Motor neuron (in vitro differentiated cells): ENCODE data around the gene ZRANB3. TPM values are rescaled to one million over a fixed set of nuclear protein-coding genes. Genes with fewer than 3 reads are reported as not detected.
A peak's percentile ranks its signal among the peaks of the same experiment; 100 is the strongest.
"Not testable (repeated sequence)": the region's sequence is repeated elsewhere in the genome, so short reads cannot be mapped to it uniquely, and the experiment has no call there.

Experiments
- ATAC-seq, 8 experiments: fragments of 200-7000 bp; cut with Tn5 transposase; replicated peaks in 6 of 8; 2 replicates each; pipeline ENCODE4 v1.8.0; 2021; ENCODE audit warnings: mild to moderate bottlenecking in 8 of 8, moderate library complexity in 8 of 8
- H3K27ac ChIP-seq, 2 donors: fragments of 250-450 bp; sonication (Bioruptor Pico); 2 replicates each; pipeline ENCODE4 v1.9.0; 2021; ENCODE audit warnings: antibody characterized with exemption in 2 of 2, mild to moderate bottlenecking in 2 of 2, moderate library complexity in 1 of 2
- H3K4me1 ChIP-seq, 2 donors: fragments of 250-450 bp; sonication (Bioruptor Pico); replicated peaks in 1 of 2; 2 replicates each; pipeline ENCODE4 v1.6.1; 2021; ENCODE audit warnings: antibody characterized with exemption in 2 of 2, mild to moderate bottlenecking in 2 of 2, moderate library complexity in 1 of 2
- H3K4me3 ChIP-seq, 5 donors: fragments of 250-450 bp; sonication (Bioruptor Pico); 2 replicates each; pipeline ENCODE4 v1.9.0; 2021; ENCODE audit warnings: antibody characterized with exemption in 5 of 5, mild to moderate bottlenecking in 5 of 5, moderate library complexity in 4 of 5
- WGBS, 10 experiments: fragments of 450-650 bp; shearing (Covaris generic); methylation state at CpG; one replicate each; pipeline ENCODE4 v1.0.0; 2022; 5-methylcytosine and 5-hydroxymethylcytosine counted together
- in situ Hi-C, 9 experiments: fragments of 400-800 bp; cut with MboI; loops; one replicate each; pipeline ENCODE4 v1.15.0; 2021; ENCODE audit warnings: low sequenced_read_pairs in 9 of 9, low pct_unique_long_range_greater_than_20kb in 2 of 9; ENCODE audit not compliant: unreplicated experiment in 9 of 9
- total RNA-seq, 8 experiments: library from RNA; unstranded; fragments of 300-600 nt; gene quantifications; 2 replicates each; pipeline versions ENCODE4 v1.2.3 to v1.2.4, GENCODE V29; 2022

ZRANB3 gene
- total RNA-seq, 8 experiments from 2014 or later = 6.3 to 18.2 (median 9.6) TPM

DNA sequence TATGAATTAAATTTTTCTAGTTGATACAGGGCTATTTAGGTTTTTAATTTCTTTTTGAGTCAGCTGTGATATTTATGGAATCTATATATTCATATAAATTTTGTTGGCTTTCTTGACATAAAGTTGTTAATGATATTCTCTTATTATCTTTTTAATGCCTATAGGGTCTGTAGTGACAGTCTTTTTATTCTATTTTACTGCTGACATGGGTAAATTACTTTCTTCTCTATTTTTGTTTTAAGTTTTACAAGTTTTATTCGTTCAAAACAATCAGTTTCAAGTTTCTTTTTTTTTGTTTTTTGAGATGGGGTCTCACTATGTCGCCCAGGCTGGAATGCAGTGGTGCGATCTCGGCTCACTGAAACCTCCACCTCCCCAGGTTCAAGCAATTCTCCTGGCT, 226.3 kb downstream of the ZRANB3 start:
- no peak overlapping the region for H3K27ac ChIP-seq
- no peak overlapping the region for H3K4me3 ChIP-seq
- WGBS, 10 experiments = 60 to 100% (median 92%) methylated on average over 1 to 4 of the region's 4 CpGs
- no peak for ATAC-seq
- H3K4me1 ChIP-seq = no peaks in the 10 kb centered on the region
- in situ Hi-C loops = no loop called here

DNA sequence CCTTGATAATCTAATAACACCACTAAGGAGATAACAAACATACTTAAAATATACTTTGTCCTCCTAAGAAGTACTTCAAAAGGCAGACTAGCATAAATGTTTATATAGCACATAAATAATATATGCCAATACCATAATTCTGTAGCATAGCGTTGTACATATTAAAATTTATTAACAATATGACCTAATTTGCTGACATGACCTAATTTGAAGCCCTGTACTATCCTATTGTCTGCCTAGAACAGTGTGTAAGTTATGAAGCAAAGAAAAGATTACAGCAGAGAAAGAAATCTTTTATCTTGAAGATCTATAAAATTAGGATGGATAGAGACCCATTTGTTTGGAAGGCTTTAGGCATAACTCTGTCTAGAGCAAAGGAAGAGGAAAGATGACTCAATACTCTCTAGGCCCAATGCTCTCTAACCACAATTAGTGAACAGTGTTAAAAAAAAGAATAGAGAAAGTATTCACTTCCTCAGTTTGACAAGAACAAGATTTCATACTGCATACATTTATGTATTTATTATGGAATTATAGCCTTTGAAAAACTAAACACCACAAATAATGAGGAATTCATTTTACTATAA, 231.3 kb downstream of the ZRANB3 start:
- no peaks in the 10 kb centered on the region for H3K4me1 ChIP-seq
- ATAC-seq = no peak
- no peak overlapping the region for H3K4me3 ChIP-seq
- WGBS, 10 experiments = 56 to 100% (median 100%) methylated on average over 1 of the region's 1 CpG; no CpG with 5 or more reads in 3 of the 10 experiments
- no peak overlapping the region for H3K27ac ChIP-seq
- in situ Hi-C loops = no loop called here

DNA sequence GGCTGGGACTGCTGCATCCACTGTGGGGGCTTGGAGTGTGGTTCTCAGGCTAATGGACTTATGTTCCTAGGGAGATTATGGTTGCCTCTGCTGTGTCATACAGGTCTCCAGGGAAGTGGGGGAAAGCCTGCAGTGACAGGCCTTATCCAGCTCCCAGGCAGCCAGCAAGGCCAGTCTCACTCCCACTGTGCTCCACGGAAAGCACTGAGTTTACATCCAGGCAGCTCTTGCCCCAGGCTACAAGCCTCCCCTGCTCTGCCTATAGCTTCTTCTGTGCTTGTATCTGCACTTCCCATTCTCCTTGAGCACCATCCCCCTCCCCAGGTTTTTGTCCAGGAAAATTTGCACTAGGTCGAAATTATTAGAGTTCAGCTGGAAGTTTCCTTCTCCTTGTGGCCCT, 231.9 kb downstream of the ZRANB3 start:
- H3K27ac ChIP-seq = no peak overlapping the region
- no peaks in the 10 kb centered on the region for H3K4me1 ChIP-seq
- ATAC-seq = no peak
- H3K4me3 ChIP-seq = no peak overlapping the region
- 20 to 100% (median 83%) methylated on average over 1 to 2 of the region's 2 CpGs; no CpG with 5 or more reads in 4 of the 10 experiments for WGBS, 10 experiments
- in situ Hi-C loops = no loop called here

DNA sequence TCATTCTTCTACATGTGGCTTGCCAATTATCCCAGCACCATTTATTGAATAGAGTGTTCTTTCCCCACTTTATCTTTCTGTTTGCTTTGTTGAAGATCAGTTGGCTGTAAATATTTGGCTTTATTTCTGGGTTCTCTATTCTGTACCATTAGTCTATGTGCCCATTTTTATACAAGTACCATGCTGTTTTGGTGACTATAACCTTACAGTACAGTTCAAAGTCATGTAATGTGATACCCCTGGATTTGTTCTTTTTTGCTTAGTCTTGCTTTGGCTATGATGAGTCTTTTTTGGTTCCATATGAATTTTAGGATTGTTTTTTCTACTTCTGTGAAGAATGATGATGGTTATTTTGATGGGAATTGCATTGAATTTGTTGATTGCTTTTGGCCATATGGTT, 243.9 kb downstream of the ZRANB3 start:
- H3K27ac ChIP-seq, ATAC-seq, H3K4me1 ChIP-seq, H3K4me3 ChIP-seq, in situ Hi-C loops: not testable (repeated sequence)

DNA sequence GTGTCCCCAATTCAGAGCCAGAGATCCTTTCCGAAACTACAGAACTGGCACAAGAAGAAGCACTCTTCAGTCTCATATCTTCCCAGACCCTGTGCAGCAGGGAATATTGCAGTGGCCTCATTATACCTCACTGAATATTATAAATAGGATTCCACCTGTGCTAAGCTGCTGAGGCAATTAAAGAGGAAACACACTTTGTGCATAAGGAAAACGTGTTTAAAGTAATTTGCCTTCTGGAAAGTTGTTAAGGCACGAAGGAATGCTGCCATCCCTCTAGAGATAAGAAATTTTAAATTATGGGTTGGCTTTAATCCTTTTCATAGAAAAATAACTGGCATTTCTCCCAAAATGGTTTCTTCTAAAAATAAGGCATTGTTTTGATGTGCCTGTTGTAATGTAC, 245.6 kb downstream of the ZRANB3 start:
- Histone ChIP-seq H3K27ac (no peak overlapping the region), H3K4me3 (no peak overlapping the region), H3K4me1 (no peaks in the 10 kb centered on the region)
- no peak for ATAC-seq
- in situ Hi-C loops = no loop called here
- WGBS, 10 experiments = 36 to 100% (median 92%) methylated on average over 1 to 3 of the region's 3 CpGs; no CpG with 5 or more reads in 1 of the 10 experiments

DNA sequence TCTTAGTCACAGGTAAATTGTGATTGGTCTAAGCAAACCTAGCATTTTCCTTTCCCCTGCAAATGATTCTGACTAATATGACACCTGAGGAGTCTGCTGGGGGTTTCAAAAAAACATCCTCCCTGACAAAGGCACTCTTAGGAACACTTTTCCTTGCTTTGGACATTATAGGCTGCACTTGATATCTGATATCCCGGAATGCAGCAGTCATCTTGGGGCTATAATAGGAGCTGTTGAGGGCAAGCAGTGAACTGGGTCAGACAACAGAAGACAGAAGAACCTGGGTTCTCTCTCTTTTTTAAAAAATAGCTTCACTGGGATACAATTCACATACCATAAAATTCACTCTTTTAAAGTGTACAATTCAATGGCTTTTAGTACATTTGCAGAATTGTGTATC, 249.6 kb downstream of the ZRANB3 start:
- ATAC-seq = no peak
- WGBS, 10 experiments = 17 to 88% (median 84%) methylated on average over 1 of the region's 1 CpG; no CpG with 5 or more reads in 6 of the 10 experiments
- in situ Hi-C loops = no loop called here
- no peaks in the 10 kb centered on the region for H3K4me1 ChIP-seq
- no peak overlapping the region for H3K27ac ChIP-seq
- no peak overlapping the region for H3K4me3 ChIP-seq

DNA sequence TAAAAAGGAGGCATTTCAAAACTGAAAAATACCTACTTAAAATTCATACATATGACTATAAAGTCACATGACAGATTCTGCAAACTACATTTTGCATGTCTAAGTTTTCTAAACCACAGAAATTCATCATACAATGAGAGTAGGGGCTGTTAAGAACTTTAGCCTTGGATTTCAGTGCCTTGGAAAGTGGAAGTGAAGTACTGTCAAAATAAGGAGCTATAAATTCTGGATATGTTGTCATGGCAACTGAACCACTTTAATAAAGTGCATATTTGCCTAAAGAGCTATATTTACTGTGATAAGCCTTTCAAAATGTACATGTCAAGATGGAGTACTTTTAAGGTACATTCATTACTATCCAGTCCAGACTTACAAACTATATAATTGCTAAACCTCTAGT, 251.8 kb downstream of the ZRANB3 start:
- peak in 1 of 8 experiments; percentile 11 for ATAC-seq
- no peak overlapping the region for H3K4me3 ChIP-seq
- H3K27ac ChIP-seq = no peak overlapping the region
- no peaks in the 10 kb centered on the region for H3K4me1 ChIP-seq
- in situ Hi-C loops = no loop called here

DNA sequence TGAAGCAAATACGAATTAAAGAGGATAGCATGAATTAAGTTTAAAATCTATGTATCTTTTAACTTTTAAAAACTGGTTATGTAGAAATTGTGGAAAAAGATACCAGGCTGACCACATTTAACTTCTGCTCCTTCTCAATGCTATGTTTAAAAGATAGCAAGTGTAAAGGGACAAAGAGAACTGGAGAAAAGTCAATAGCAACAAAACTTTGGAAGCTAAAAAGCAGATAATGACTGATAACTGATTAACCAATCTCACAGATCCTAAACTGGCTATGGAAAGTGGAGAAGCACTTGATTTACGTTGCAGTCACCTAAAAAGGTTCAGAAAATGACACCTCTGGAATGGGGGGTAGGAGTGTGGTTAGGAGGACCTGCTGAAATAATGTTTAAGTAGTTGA, 254.5 kb downstream of the ZRANB3 start:
- 29 to 100% (median 83%) methylated on average over 1 to 2 of the region's 2 CpGs for WGBS, 10 experiments
- in situ Hi-C loops = no loop called here
- no peaks in the 10 kb centered on the region for H3K4me1 ChIP-seq
- no peak overlapping the region for H3K4me3 ChIP-seq
- ATAC-seq = no peak
- no peak overlapping the region for H3K27ac ChIP-seq

DNA sequence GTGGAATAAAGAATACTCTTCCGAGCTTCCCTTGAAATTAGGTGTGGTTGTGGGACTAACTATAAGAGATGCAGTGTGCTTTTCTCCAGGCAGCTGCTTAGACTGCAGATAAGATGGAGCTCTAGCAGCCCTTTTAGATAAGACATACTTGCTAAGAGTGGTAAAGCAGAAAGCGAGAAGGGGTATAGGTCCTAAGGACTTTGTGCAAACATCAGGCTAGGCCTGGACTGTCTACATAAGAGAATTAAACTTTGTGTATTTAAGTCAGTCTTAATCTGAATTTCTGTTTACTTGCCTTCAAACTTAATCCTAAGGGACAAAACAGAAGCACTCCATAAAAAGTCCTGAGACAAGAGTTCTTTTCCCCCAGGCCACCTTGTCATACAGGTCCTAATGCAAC, 260.0 kb downstream of the ZRANB3 start:
- H3K27ac ChIP-seq = no peak overlapping the region
- ATAC-seq = no peak
- in situ Hi-C loops = no loop called here
- no peaks in the 10 kb centered on the region for H3K4me1 ChIP-seq
- WGBS, 10 experiments = 67 to 100% (median 98%) methylated on average over 1 to 2 of the region's 2 CpGs; no CpG with 5 or more reads in 2 of the 10 experiments
- H3K4me3 ChIP-seq = no peak overlapping the region

DNA sequence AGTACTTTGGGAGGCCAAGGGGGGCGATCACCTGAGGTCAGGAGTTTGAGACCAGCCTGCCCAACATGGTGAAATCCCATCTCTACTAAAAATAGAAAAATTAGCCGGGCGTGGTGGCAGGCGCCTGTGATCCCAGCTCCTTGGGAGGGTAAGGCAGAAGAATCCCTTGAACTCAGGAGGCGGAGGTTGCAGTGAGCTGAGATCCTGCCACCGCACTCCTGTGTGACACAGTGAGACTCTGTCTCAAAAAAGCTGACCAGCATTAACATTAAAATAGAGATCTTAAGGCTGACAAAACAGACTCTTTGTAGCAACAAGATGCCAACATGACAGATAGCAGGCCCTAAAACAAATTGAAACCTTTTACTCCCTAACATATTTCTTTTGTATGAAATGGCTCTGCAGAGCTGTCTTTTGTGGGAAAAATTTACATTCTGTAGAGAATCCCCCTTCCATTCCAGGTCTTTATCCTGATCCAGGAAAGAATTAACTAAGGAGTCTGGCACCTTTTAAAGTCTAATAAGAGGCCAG, 265.0 kb downstream of the ZRANB3 start:
- no peak overlapping the region for H3K4me3 ChIP-seq
- 43 to 100% (median 89%) methylated on average over 1 to 5 of the region's 6 CpGs; no CpG with 5 or more reads in 1 of the 10 experiments for WGBS, 10 experiments
- no peak overlapping the region for H3K27ac ChIP-seq
- ATAC-seq = peak in 3 of 8 experiments; percentile 10 to 40 (median 35)
- in situ Hi-C loops = no loop called here
- H3K4me1 ChIP-seq = no peaks in the 10 kb centered on the region

DNA sequence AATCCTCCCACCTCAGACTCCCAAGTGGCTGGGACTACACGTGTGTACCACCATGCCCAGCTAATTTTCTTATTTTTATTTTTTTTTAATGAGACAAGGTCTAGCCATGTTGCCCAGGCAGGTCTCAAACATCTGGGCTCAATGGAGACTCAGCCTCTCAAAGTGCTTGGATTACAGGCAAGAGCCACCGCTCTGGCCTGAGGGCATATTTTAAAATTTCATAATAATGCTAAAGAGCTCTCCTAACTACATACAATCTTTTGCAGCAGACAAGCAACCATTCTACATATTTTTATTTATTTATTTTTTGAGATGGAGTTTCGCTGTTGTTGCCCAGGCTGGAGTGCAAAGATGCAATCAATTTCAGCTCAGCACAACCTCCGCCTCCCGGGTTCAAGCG, 271.9 kb downstream of the ZRANB3 start:
- H3K4me3 ChIP-seq = no peak overlapping the region
- no peak overlapping the region for H3K27ac ChIP-seq
- H3K4me1 ChIP-seq = no peaks in the 10 kb centered on the region
- WGBS, 10 experiments = 43 to 100% (median 89%) methylated on average over 1 to 6 of the region's 6 CpGs
- peak in 2 of 8 experiments; percentile 35 to 82 for ATAC-seq
- in situ Hi-C loops = no loop called here

DNA sequence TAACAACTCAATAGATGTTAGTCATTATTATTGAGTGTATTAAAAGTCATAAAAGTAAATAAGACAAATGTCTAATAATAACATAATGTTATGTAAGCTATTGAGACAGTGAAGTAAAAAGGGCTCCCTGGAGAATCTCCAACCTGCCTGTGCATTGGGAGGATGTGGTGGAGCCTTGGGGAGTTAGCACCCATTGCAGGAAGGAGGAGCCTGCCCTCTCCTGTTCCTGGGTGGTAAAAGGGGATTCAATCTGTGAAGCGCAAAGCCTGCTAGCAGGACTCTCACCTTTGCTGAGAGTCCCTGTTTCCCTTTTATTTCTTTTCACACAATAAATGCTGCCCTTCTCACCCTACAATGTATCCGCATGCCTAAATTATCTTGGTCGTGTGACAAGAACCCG, 272.8 kb downstream of the ZRANB3 start:
- in situ Hi-C loops = no loop called here
- Histone ChIP-seq H3K4me1 (no peaks in the 10 kb centered on the region), H3K4me3 (no peak overlapping the region), H3K27ac (no peak overlapping the region)
- ATAC-seq = no peak
- WGBS, 10 experiments = 40 to 100% (median 86%) methylated on average over 1 to 4 of the region's 4 CpGs; no CpG with 5 or more reads in 2 of the 10 experiments

DNA sequence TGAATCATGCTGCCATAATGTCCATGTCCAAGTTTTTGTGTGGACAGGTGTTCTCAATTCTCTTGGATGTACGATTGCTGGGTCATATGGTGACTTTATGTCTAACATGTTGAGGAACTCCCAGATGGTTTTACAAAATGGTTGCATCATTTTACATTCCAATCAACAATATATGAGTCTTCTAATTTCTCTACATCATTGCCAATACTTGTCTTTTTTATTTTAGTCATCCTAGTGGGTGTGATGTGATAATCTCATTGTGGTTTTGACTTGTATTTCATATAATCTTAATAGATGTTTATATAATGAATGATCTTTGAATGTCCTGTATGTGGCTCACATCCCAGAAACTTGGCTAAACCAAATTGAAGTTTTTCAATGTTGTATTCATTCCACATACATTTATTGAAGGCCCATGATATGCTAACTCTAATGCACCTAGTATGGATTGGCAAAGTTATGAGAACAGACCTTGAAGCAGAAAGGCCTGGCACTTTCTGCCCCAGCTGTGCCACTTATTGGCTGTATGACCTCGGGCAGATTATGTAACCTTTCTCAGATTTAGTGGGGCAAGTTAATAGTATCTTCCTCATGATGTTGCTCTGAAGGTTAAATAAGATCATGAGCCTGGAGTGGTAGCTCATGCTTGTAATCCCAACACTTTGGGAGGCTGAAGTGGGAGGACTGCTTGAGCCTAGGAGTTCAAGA, 273.5 kb downstream of the ZRANB3 start:
- Histone ChIP-seq H3K4me3 (no peak overlapping the region), H3K27ac (no peak overlapping the region), H3K4me1 (no peaks in the 10 kb centered on the region)
- WGBS, 10 experiments = 0 to 100% (median 72%) methylated on average over 1 to 2 of the region's 2 CpGs; no CpG with 5 or more reads in 4 of the 10 experiments
- ATAC-seq = no peak
- in situ Hi-C loops = no loop called here
